CD4-positive, alpha-beta T cell treated with Interleukin-12 subunit alpha and Interleukin-12 subunit beta, for 1 hour (primary cell): Measurements from ENCODE around the gene RALA.
"Not testable (repeated sequence)": the region's sequence is repeated elsewhere in the genome, so short reads cannot be mapped to it uniquely, and the experiment has no call there.

Experiments used
- DNase-seq: peaks from one replicate; pipeline ENCODE4 v3.0.0-alpha.2; 2020

The RALA gene

DNA sequence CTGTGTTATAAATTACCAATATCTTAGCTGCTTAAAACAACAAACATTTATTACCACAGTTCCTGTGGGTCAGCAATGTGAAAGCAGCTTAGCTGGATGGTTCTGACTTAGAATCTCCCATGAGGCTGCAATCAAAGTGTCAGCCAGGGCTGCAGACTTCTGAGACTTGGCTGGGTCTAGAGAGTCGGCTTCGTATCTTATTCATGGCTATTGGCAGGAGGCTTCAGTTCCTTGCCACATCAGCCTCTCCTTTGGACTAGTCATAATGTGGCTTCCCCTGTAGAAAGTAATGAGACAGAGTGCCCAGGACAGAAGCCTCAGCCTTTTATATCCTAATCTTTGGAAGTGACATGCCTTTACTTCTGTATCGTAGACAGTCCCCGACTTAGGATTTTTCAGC is 27.3 kb downstream of the RALA start:
- no peak for DNase-seq

GRCh38 chr7:39651265-39651664 is 27.9 kb downstream of the RALA start:
- DNase-seq, result no peak

GRCh38 chr7:39656415-39656814 is 33.0 kb downstream of the RALA start:
- DNase-seq, result no peak

DNA sequence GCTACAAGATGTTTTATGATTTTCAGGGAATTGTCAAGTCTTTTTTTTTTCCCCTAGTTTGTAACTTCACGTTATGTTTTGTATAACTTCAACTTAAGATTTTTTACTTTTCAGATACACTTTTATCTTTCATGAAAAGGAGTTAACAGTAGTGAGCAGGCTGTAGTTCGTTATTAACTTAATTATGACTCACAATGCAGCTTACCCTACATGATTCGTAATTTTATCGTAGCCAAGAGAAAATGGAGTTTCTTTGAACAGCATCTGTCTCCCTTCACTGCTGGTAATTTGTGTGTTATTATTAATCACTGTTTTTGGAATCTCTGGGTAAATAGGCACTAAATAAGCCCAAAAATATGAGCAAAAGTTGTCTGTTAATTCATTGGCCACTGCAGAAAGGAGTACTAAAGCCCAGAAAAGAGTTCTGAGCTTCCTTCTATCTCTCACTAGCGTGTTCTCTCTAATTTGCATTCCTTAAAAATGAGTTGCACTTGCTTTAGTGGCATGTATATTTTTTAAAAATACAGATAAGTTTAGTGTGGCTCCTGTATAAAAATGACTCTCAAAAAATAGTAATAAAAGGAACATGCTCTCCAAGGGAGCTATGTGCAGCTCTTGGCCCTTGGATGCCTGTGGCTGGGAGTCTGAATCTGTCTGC is 36.1 kb downstream of the RALA start:
- no peak for DNase-seq

- no peak for DNase-seq
These were observed 38.6 kb downstream of the RALA start for GRCh38 chr7:39661960-39662359.

DNA sequence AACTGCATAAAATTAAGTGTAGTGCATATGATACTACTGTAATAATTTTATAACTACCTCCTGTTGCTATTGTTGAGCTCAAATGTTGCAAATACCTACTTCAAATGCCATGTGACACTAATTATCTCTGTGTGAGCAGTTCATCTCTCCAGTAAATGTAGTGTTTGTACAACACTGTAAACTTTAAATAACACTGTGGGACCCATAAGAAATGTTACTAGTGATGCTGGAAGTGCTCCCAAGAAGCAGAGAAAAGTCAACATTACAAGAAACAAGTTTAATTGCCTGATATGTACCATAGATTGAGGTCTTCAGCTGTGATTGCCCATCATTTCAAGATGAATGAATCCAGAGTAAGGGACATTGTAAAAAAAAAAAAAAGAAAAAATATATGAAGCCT is 39.9 kb downstream of the RALA start:
- no peak for DNase-seq

DNA sequence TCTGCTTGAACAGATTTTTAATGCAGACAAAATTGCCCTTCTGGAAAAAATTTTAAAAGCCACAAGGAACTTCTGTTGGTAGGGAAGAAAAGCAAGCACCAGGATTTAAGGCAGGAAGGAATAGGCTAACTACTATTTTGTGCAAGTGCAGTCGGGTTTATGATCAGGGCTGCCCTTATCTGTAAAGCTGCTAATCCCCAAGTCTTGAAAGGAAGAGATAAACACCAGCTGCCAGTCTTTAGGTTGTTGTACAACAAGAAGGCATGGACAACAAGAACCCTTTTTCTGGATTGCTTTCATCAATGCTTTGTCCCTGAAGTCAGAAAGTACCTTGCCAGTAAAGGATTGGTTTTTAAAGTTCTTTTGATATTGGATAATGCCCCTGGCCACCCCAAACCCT is 40.7 kb downstream of the RALA start:
- no peak for DNase-seq

DNA sequence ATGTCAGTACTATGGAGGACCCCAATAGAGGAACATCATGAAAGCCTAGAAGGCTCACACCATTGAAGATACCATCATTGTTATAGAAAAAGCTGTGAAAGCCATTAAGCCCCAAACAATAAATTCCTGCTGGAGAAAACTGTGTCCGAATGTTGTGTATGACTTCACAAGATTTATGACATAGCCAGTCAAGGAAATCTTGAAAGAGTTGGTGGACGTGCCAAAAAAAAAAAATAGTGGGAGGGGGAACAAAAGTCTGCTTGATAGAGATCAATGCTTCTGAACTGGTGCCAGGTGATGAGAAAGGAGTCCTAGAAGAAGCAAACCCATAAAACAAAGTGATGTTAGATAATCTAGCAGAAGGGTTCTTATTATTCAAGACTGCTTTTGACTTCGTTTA is 41.2 kb downstream of the RALA start:
- DNase-seq, result no peak

GRCh38 chr7:39666562-39666961 is 43.2 kb downstream of the RALA start:
- DNase-seq, result no peak

- no peak for DNase-seq
These were observed 44.1 kb downstream of the RALA start for GRCh38 chr7:39667341-39667923.

- not testable (repeated sequence) for DNase-seq
These were observed 44.9 kb downstream of the RALA start for GRCh38 chr7:39668280-39668679.

GRCh38 chr7:39670052-39670451 is 46.7 kb downstream of the RALA start:
- DNase-seq, result no peak

DNA sequence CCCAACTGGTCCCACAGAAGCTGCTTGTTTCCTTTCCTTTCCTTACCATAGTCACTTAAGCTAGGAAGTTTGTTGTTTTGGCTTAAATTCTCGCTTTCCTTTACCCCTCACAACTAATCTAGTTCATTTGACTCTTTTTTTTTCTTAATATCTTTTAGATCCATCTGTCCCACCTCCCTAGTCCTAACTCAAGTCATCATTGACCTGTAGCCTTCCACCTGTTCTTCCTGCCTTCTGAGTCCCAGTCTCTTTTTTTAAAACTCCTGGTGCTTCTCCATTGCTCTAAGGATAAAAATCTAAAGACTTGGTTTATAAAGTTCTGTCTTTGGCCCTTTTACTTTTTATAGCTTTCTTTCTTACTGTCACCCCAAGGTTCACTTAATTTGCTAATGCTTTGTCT is 47.6 kb downstream of the RALA start:
- DNase-seq, result no peak

DNA sequence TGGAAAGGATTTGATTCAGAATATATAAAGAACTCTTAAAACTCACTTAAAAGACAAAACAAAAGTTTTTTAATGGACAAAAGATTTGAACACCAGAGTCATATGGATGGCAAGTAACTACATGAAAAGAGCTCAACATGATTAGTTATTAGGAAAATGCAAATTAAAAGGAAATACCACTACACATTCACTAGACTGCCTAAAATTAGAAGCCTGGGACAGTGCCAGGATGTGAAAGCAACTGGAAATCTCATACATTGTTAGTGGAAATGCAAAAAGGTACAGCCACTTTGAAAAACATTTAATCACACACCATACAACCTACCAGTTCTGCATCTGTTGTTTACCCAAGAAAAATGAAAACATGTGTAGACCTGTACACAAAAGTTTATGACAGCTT is 48.8 kb downstream of the RALA start:
- DNase-seq, result no peak

DNA sequence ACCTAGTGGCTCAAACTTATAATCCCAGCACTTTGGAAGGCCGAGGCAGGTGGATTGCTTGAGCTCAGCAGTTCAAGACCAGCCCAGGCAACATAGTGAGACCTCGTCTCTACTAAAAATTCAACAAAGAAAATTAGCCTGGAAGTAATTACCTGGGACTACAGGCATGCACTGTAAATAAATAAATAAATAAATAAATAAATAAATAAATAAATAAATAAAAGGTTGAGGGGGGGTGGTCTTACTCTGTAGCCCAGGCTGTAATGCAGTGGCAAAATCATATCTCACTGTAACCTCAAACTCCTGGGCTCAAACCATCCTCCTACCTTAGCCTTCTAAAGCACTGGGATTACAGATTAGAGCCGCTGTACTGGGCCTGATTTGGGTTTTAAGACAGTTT is 50.5 kb downstream of the RALA start:
- no peak for DNase-seq

GRCh38 chr7:39674406-39674805 is 51.0 kb downstream of the RALA start:
- DNase-seq, result no peak

DNA sequence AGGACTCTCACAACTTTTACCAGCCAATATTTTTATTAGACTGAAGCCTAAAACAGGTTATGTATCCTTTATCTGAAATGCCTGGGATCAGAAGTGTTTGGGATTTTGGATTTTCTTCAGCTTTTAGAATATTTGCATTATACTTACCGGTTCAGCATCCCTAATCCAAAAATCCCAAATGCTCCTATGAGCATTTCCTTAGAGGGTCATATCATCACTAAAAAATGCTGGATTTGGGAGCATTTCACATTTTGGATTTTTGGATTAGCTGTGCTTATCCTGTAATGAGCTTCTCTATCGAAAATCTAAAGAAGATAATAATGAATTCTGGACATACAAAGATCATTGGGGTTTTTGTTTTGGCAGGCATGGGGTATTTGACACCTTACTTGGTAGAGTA is 53.0 kb downstream of the RALA start:
- DNase-seq, result no peak

DNA sequence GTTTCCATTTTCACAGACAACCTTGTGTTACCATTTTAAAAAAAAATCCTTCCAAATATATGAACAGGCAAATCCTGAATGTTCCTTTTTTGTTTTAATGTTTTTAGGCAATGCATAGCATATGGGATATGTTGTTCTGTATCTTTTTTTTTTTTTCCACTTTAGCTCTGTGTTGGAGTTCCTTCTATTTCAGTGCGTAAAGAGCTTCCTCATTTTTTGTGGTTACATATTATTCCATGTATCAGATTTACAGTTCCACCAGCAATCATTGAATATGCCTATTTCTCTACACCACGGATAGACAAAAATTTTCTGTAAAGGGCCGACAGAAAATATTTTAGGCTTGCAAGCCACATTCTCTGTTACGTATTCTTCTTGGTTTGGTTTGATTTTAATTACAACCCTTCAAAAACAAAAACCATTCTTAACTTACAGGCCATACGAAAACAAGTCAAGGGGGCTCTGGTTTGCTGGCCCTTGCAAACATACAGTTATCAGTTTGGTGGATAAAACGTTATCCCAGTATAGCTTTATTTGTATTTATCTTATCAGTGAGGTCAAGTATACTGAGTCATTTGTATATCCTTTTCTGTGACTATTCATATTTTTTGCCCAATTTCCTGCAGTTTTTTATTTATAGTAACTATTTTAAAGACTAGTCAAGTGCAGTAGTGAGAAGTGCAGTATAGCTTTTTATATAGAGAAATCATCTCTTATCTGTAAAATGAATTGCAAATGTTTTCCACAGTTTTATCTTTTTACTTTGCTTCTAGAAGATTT is 55.7 kb downstream of the RALA start:
- DNase-seq, result no peak

DNA sequence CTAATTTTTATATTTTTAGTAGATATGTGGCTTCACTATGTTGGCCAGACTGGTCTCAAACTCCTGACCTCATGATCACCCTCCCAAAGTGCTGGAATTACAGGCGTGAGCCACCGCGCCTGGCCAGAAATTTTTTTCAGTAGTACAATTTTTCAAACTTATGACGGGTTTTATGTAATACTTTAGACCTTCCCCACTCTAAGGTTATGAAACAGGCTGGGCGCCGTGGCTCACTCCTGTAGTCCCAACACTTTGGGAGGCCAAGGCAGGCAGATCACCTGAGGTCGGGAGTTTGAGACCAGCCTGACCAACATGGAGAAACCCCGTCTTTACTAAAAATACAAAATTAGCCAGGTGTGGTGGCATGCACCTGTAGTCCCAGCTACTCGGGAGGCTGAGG is 56.5 kb downstream of the RALA start:
- DNase-seq, result not testable (repeated sequence)

- no peak for DNase-seq
These were observed 58.6 kb downstream of the RALA start for GRCh38 chr7:39681887-39682441.

DNA sequence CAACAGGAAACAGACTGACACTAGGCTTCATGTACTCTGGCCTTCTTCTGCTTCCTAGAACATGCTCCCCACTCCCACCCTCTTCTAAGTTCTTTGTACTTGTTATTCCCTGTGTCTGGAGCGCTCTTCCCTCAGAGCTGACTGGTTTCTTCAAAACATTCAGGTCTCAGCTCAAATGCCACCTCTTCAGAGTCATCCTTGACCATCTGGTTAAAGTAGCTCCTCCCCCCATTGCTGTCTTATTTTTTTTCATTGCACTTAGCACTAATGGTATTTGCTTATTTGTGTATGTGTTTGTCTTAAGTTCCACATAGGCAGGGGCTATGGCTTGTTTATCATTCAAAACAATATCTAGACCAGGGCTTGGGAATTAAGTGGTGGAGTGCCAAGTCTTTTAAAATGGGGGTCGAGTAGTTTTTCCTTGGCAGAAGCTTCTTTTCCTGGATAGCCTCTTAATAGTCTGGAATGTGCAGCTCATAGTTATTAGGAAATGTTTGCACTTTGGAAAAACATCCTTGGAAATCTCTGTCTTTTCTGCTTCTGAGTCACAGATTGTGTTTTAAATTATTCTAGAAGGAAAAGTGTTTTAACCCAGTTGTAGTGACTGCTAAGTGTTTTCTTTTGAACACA is 60.0 kb downstream of the RALA start:
- DNase-seq, result no peak

DNA sequence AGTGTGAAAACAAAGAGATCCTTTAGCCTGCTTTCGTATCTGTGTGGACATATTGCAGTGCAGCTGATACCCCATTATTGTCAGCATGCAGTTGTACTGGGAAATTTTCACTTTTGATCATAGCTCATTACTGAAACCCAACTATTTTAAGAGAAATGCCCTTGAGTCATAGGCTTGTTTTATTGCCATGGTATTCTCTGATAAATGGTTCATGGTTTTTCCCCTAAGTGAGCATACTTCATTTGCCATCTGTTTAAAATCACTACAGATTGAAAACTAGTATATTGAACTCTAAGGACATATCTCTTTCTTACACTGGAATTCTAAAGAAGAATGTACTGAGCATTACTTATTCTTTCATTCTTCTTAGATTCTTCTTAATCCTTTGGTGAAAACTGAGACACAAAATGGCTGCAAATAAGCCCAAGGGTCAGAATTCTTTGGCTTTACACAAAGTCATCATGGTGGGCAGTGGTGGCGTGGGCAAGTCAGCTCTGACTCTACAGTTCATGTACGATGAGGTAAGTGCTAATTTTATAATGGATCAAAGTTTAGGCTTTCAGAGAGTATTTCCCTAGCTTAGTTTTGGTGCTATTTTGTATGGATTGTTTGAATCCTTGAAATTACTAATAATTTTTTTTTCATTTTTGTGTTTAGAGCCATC is 63.0 kb downstream of the RALA start:
- no peak for DNase-seq
